HG03469 (cell line): ENCODE data around the gene DOK7.

Source experiments
- ATAC-seq: cut with Tn5 transposase; IDR thresholded peaks from one replicate; pipeline ENCODE4 v1.9.1; 2021; ENCODE audit warnings: mild to moderate bottlenecking, moderate library complexity, moderate number of reproducible peaks; ENCODE audit not compliant: unreplicated experiment

DOK7 gene

GRCh38 chr4:3462321-3462789, 751 bp upstream of the DOK7 start:
- ATAC-seq, result no peak

- no peak for ATAC-seq
Measured at GRCh38 chr4:3463556-3464348, 646 bp downstream of the DOK7 start.

- ATAC-seq, result no peak
Measured at GRCh38 chr4:3464349-3464905, 1.3 kb downstream of the DOK7 start.

- ATAC-seq, result no peak
Measured at GRCh38 chr4:3464911-3465697, 2.0 kb downstream of the DOK7 start.

- no peak for ATAC-seq
Measured at GRCh38 chr4:3465698-3466671, 2.9 kb downstream of the DOK7 start.

- no peak for ATAC-seq
Measured at GRCh38 chr4:3466691-3467600, 3.8 kb downstream of the DOK7 start.

- ATAC-seq, result no peak
Measured at GRCh38 chr4:3467601-3468031, 4.5 kb downstream of the DOK7 start.

GRCh38 chr4:3468154-3468553, 5.0 kb downstream of the DOK7 start:
- ATAC-seq, result no peak

GRCh38 chr4:3468804-3469203, 5.7 kb downstream of the DOK7 start:
- no peak for ATAC-seq

- ATAC-seq, result no peak
Measured at GRCh38 chr4:3469386-3470243, 6.5 kb downstream of the DOK7 start.

- ATAC-seq, result no peak
Measured at GRCh38 chr4:3470244-3471097, 7.4 kb downstream of the DOK7 start.

- ATAC-seq, result no peak
Measured at GRCh38 chr4:3471098-3471760, 8.1 kb downstream of the DOK7 start.

- ATAC-seq, result no peak
Measured at GRCh38 chr4:3471886-3472285, 8.8 kb downstream of the DOK7 start.

GRCh38 chr4:3472411-3473141, 9.5 kb downstream of the DOK7 start:
- ATAC-seq, result no peak

GRCh38 chr4:3473181-3473950, 10.3 kb downstream of the DOK7 start:
- no peak for ATAC-seq
